HAP-1 (cell line): Measurements from ENCODE around the gene ACACA.

Experiments
- DNase-seq, 2 experiments: peaks; one replicate each; pipeline ENCODE4 v3.0.0-alpha.2; 2016 to 2020; ENCODE audit warnings: low spot score in 2 of 2
- H3K27me3 ChIP-seq: fragments of 250-450 bp; sonication (Bioruptor Pico); 2 replicates; pipeline ENCODE4 v1.5.1; 2020; ENCODE audit warnings: low read depth, mild to moderate bottlenecking, moderate library complexity
- H3K36me3 ChIP-seq: fragments of 250-450 bp; sonication (Bioruptor Pico); replicated peaks from 2 replicates; pipeline ENCODE4 v1.5.1; 2020; ENCODE audit warnings: mild to moderate bottlenecking
- H3K4me1 ChIP-seq: fragments of 250-450 bp; sonication (Bioruptor Pico); 2 replicates; pipeline ENCODE4 v1.5.1; 2020; ENCODE audit warnings: mild to moderate bottlenecking
- H3K4me3 ChIP-seq: fragments of 250-450 bp; sonication (Bioruptor Pico); 2 replicates; pipeline ENCODE4 v1.5.1; 2020; ENCODE audit warnings: mild to moderate bottlenecking, moderate library complexity
- H3K9me3 ChIP-seq: fragments of 250-450 bp; sonication (Bioruptor Pico); 2 replicates; pipeline ENCODE4 v1.5.1; 2020; ENCODE audit warnings: mild to moderate bottlenecking, moderate library complexity
- in situ Hi-C: fragments of 300-500 bp; cut with MboI; formaldehyde crosslinking; loops from 3 replicates; pipeline ENCODE4 v1.14.3; 2020; ENCODE audit warnings: low sequenced_read_pairs, inconsistent platforms, mixed read lengths

Gene ACACA

DNA sequence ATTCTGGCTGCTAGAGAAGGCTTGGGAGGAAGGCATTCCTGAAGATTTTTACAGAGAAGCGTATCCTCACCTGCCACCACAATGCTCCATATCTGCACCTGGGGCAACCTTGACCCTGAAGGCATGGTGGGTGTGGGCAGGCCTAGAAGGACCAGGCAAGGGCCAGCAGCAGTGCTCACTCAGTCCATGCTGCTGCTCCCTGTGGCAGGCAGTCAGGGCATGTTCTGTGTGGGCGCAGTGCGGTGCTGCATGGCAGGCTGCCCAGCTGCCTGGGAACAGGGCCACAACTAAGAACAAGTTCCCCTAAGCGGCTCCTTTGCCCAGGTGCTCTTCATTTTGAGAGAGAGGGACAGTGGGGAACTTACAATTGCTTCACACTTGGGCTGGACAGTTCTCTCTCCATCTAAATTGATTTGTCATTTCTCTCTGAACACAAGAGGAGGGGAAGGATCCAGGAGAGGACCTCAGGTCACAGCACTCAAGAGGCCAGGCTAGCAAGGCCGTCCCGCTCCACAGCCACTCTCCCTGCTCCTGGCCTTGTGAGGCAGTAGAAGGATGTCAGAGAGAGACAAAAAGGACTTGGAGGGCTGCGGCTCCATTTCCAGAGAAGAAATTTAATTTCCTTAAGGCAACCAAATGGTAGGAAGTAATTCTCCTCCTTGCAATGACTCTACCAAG is 299.1 kb downstream of the ACACA start:
- DNase-seq: no peak
- Histone ChIP-seq H3K4me3 (no peak overlapping the region), H3K4me1 (peaks cover 80% of the 10 kb centered on the region)

DNA sequence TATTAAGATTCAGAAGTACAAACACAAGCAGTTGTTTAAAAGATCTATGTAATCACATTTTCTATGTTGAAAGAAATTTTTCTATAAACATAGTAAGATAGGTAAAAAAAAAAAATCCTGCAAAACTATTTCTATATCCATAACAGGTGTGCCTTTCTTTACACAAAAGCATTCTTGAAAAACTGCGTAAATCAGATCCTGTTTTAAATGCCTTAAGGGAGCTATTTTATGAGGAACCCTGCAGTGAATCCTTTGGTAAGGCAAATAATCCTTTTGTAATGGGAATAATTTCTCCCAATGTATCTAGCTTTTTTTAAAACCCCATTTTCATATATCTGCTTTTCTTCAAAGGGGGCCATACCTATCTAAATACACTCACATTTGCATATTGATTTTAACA is 300.6 kb downstream of the ACACA start:
- no peaks in the 10 kb centered on the region for H3K27me3 ChIP-seq
- H3K4me3 ChIP-seq: no peak overlapping the region
- H3K4me1 ChIP-seq: peaks cover 93% of the 10 kb centered on the region
- in situ Hi-C loops: loop anchor here (25.0 kb wide), 1 partner anchor 106 kb away; no protein-coding TSS in a partner anchor
- H3K9me3 ChIP-seq: no peaks in the 10 kb centered on the region
- DNase-seq: peak in 1 of 2 experiments; percentile 98
- H3K36me3 ChIP-seq: peaks cover 22% of the 10 kb centered on the region

More for the DNA sequence above, 299.1 kb downstream of the ACACA start:
- Histone ChIP-seq H3K36me3 (peaks cover 36% of the 10 kb centered on the region), H3K9me3 (no peaks in the 10 kb centered on the region), H3K27me3 (no peaks in the 10 kb centered on the region)
- in situ Hi-C loops: loop anchor here (25.0 kb wide), 1 partner anchor 105 kb away; no protein-coding TSS in a partner anchor

DNA sequence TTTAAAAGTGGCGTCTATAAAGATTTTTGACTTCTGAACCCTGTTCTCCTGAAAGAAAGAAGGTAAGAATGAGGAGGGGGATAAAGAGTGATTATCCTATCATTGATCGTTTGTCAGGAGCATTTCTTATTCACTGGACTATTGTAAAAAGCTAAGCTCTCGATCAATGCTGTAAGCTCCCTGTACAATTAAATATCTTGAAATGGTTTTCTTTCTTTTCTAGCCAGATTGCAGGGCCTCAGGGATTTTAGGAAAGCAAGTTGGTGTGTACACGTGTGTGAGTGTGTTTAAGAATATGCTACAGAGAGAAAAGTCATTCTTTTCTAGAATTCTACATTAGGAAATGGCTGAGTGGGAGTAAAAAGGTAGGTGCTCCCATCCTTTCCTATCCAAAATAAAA is 303.4 kb downstream of the ACACA start:
- Histone ChIP-seq H3K36me3 (peaks cover 17% of the 10 kb centered on the region), H3K4me1 (peaks cover 73% of the 10 kb centered on the region)
- in situ Hi-C loops: loop anchor here (25.0 kb wide), 1 partner anchor 109 kb away; no protein-coding TSS in a partner anchor

DNA sequence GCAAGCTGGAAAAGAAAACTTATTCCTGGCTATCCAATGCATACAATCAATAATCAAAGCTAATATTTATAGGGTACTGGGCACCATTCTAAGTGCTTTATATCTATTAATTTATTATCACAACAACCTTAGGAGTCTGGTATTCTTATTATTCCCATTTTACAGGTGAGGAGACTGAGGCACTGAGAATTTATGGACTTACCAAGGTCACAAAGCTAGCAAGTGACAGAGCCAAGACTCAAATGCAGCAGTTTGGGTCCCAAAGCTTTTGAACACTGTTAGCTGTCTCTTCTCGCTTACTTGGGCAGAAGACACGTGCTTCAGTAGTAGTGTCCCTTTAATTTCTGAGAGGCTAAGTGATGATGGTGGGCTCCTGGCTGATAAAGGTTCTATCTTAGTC is 305.3 kb downstream of the ACACA start:
- in situ Hi-C loops: loop anchor here (25.0 kb wide), 1 partner anchor 111 kb away; no protein-coding TSS in a partner anchor
- no peak for DNase-seq
- peaks cover 36% of the 10 kb centered on the region for H3K36me3 ChIP-seq
- H3K9me3 ChIP-seq: no peaks in the 10 kb centered on the region
- H3K4me1 ChIP-seq: peaks cover 54% of the 10 kb centered on the region
- no peaks in the 10 kb centered on the region for H3K27me3 ChIP-seq
- H3K4me3 ChIP-seq: no peak overlapping the region

More for the DNA sequence above, 303.4 kb downstream of the ACACA start:
- peak; percentile 66 to 99 for DNase-seq
- Histone ChIP-seq H3K4me3 (no peak overlapping the region), H3K27me3 (no peaks in the 10 kb centered on the region), H3K9me3 (no peaks in the 10 kb centered on the region)

DNA sequence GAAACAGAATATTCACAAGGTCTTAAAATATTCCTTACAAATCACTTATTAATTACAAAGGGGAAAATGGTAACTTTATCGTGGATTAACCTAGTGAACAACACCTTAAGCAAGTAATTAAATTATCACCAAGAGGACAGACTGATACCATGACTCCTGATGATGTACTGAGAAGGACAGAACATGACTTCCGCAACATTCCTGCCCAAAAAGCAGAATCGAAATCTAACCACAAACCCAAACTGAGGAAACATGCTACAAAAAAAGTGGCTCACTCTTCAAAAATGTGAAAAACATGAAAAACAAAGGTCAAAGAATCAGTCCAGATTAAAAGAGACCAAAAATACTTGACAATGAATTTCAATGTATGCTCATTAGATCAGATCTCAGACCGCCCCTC is 306.4 kb downstream of the ACACA start:
- Histone ChIP-seq H3K27me3 (no peaks in the 10 kb centered on the region), H3K4me3 (no peak overlapping the region), H3K4me1 (peaks cover 45% of the 10 kb centered on the region), H3K36me3 (peaks cover 47% of the 10 kb centered on the region), H3K9me3 (no peaks in the 10 kb centered on the region)
- in situ Hi-C loops: loop anchor here (25.0 kb wide), 1 partner anchor 112 kb away; no protein-coding TSS in a partner anchor
- no peak for DNase-seq

DNA sequence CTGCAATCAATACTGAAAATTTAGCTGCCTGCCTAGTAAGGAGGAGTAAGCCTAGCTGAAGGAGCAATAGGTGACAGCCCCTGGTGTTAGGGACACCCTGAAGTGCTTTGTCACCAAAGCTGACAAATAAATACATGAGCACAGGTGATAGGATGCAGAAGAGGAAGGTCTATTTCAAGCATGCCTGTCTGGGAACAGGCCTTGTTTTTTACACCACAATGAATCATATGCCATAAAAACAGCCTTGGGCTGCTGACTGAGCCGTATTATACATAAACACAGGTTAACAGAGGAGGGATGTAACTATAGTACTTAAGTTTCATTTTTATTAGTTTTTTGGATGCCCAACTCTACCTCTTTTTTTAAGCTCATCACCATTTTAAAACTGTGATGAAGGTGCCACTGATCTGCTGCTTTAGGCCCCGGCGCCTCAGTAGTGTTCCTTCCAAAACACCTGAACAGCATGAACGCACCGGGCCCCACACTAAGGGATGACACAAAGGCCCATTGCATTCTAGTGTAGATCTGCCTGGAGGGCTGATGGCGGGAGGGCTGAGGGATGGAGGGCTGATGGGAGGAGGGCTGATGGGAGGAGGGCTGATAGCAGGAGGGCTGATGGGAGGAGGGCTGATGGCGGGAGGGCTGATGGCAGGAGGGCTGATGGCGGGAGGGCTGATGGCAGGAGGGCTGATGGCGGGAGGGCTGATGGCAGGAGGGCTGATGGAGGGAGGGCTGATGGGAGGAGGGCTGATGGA is 307.5 kb downstream of the ACACA start:
- peaks cover 53% of the 10 kb centered on the region for H3K36me3 ChIP-seq

DNA sequence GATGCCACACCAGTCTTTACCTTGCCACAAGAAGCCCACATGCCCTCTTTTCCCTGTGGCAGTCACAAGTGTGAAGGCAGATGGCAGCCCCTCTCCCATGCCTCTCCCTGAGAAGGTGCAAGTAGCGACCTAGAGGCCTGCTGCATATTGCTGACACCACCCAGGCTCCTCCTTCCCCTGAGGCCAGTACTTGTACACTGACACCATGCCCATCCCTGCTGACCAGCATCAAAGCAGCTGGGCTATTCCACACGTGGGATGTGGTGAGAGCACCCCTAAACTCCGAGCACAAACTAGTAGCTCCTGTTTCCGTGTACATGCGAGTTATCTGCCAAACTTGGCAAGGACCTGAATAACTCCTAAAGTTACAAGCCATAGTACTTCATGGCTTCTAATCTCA is 308.5 kb downstream of the ACACA start:
- H3K36me3 ChIP-seq: peaks cover 56% of the 10 kb centered on the region

More for the DNA sequence above, 307.5 kb downstream of the ACACA start:
- Histone ChIP-seq H3K4me1 (peaks cover 33% of the 10 kb centered on the region), H3K9me3 (no peaks in the 10 kb centered on the region), H3K27me3 (no peaks in the 10 kb centered on the region), H3K4me3 (no peak overlapping the region)
- no peak for DNase-seq
- in situ Hi-C loops: no loop called here

DNA sequence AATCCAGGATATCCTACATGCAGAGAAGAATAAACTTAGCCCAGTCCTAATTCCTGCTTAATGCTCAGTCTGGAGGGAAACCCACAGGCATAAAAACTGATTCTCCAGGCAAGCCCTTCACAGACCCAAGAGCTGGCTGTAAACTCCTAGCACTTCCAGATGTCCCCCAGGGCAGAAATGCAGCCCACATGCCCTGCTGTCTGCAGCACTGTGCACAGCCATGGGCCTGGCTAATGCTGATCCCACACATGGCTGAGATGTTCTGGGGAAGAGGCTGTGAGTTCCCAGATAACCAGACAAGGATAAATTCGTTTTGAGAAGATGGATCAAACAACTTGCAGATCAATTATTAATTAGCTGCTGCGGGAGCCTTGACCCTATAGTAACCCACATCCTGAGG is 309.5 kb downstream of the ACACA start:
- peaks cover 66% of the 10 kb centered on the region for H3K36me3 ChIP-seq
- no peak for DNase-seq
- H3K27me3 ChIP-seq: no peaks in the 10 kb centered on the region
- no peaks in the 10 kb centered on the region for H3K9me3 ChIP-seq
- H3K4me3 ChIP-seq: no peak overlapping the region
- H3K4me1 ChIP-seq: peaks cover 17% of the 10 kb centered on the region
- in situ Hi-C loops: no loop called here

More for the DNA sequence above, 308.5 kb downstream of the ACACA start:
- Histone ChIP-seq H3K9me3 (no peaks in the 10 kb centered on the region), H3K4me1 (peaks cover 26% of the 10 kb centered on the region), H3K27me3 (no peaks in the 10 kb centered on the region), H3K4me3 (no peak overlapping the region)
- no peak for DNase-seq
- in situ Hi-C loops: no loop called here

DNA sequence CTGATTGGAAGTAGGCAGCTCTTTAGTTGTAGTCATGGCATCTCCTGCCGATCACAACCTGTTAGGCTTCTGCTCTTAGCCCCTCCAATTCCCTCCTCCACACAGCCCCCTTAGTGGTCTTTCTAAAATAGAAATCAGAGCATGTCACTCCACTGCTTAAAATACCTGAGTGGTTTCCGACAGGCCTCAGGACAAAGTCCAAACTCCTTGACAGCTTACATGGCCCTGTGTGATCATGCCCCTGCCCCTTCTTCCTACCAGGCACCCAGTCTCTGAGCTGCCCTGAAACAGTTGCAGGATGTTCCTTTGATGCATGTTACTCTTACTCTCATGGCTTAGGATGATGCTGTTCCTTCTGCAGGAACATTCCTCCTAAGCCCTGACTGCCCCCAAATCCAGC is 310.6 kb downstream of the ACACA start:
- no peaks in the 10 kb centered on the region for H3K9me3 ChIP-seq
- no peak for DNase-seq
- peaks cover 8% of the 10 kb centered on the region for H3K4me1 ChIP-seq
- no peaks in the 10 kb centered on the region for H3K27me3 ChIP-seq
- in situ Hi-C loops: no loop called here
- H3K4me3 ChIP-seq: no peak overlapping the region
- H3K36me3 ChIP-seq: peaks cover 66% of the 10 kb centered on the region

DNA sequence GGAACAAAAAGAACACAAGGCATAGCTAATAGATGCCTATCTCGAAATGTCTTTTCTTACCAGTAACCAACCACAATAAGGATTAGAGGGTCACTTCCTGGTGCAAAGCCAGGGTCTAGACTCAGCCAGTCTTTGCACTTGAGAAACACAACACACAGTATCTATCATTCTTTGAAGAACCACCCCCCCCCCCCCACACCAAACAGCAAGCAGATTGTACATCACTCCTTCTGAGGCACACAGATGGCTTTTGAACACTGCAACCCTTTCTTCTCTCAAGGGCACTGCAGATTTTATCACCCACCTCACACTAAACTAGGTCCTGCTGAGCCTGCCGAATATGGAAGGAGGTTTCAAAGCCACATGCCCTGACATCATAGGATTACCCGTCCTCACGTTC is 312.2 kb downstream of the ACACA start:
- Histone ChIP-seq H3K4me1 (peaks cover 2% of the 10 kb centered on the region), H3K9me3 (no peaks in the 10 kb centered on the region), H3K27me3 (no peaks in the 10 kb centered on the region), H3K4me3 (no peak overlapping the region), H3K36me3 (peaks cover 74% of the 10 kb centered on the region)
- in situ Hi-C loops: no loop called here
- DNase-seq: no peak

DNA sequence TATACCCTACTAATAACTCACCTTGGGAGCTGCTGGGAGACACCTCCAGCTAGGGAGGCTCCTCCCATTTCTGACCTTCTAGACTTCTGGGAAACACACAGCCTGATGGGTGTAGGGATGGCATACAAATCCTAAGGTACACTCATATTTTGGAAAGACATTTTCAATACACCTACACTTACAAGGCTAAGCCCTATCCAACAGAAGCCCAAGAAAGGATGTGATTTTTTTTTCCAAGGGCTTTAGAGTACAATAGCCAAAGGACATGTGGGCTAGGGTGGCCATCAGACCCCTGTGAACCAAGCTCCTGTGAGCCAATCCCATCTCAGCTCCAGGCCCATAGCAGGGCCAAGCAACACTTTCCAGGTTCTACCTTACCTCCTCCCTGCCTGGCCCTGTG is 313.9 kb downstream of the ACACA start:
- Histone ChIP-seq H3K9me3 (no peaks in the 10 kb centered on the region), H3K36me3 (peaks cover 78% of the 10 kb centered on the region), H3K4me3 (no peak overlapping the region), H3K4me1 (peaks cover 2% of the 10 kb centered on the region), H3K27me3 (no peaks in the 10 kb centered on the region)
- in situ Hi-C loops: no loop called here
- DNase-seq: no peak

DNA sequence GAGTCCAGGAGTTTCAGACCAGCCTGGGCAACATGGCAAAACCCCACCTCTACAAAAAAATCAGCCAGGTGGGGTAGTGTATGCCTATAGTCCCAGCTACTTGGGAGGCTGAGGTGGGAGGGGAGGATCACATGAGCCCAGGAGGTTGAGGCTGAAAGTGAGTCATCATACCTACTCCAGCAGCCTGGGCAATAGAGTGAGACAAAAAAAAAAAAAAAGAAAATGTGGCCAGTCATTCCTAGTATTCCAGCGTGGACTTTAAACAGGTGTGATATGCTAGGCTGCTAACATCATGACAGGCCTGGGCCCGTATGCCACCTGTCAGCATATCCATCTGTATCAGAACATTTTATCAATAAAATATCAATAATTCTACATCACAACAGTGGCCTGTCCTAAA is 314.6 kb downstream of the ACACA start:
- Histone ChIP-seq H3K4me3 (no peak overlapping the region), H3K9me3 (no peaks in the 10 kb centered on the region), H3K36me3 (peaks cover 78% of the 10 kb centered on the region), H3K27me3 (no peaks in the 10 kb centered on the region), H3K4me1 (peaks cover 2% of the 10 kb centered on the region)
- no peak for DNase-seq
- in situ Hi-C loops: no loop called here

DNA sequence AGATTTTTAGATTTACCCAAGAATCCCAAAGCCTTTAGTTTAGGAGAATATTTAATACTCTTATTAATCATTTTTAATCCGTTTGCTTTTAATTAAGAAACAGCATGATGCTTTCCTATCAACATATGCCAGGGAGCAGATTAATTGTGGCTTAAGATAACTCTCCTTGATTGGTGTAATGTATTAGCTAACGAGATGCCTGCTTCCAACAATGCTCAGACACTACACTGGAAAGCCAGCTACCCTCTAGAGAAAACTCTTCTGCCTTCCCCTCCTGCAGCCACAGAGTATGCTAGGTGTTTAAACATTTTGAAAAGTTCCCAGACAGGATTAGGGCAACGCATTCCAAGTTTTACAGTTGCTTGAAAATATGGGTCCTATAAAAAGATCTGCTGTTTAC is 315.7 kb downstream of the ACACA start:
- H3K36me3 ChIP-seq: peaks cover 75% of the 10 kb centered on the region
- no peaks in the 10 kb centered on the region for H3K9me3 ChIP-seq
- no peak for DNase-seq
- in situ Hi-C loops: no loop called here
- H3K4me1 ChIP-seq: peaks cover 2% of the 10 kb centered on the region
- no peaks in the 10 kb centered on the region for H3K27me3 ChIP-seq
- H3K4me3 ChIP-seq: no peak overlapping the region

DNA sequence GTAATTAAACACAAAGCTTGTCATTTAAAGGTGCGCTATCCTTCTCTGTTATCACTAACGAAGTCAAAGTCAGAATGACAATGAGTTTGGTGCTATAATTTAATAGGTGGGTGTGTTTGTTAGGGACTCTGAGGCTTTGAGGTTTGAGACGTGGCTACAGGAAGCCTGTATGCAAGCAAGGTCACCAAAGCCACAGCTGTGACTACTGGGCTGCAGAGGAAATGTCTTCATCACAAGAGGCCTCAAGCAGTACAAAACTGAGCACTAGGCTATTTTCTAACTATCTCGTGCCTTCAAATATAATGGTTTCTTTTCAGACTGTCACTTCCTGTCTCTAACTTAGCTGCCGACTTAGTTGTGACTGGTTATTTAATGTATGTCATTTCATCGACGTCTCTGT is 316.7 kb downstream of the ACACA start:
- Histone ChIP-seq H3K4me1 (peaks cover 2% of the 10 kb centered on the region), H3K9me3 (no peaks in the 10 kb centered on the region), H3K36me3 (peaks cover 75% of the 10 kb centered on the region), H3K27me3 (no peaks in the 10 kb centered on the region), H3K4me3 (no peak overlapping the region)
- in situ Hi-C loops: no loop called here
- DNase-seq: no peak
